Stimulated activated CD8-positive, alpha-beta memory T cell treated with anti-CD3 and anti-CD28 coated beads, Interleukin-12 subunit alpha, Interleukin-12 subunit beta, amount 100 ng/mL, for 1 hour (primary cell): ENCODE results near the gene DR1.
A peak's percentile ranks its signal among the peaks of the same experiment; 100 is the strongest.

ENCODE experiments used
- DNase-seq: peaks from one replicate; pipeline ENCODE4 v3.0.0-alpha.2; 2020; ENCODE audit warnings: low read depth

The DR1 gene

DNA sequence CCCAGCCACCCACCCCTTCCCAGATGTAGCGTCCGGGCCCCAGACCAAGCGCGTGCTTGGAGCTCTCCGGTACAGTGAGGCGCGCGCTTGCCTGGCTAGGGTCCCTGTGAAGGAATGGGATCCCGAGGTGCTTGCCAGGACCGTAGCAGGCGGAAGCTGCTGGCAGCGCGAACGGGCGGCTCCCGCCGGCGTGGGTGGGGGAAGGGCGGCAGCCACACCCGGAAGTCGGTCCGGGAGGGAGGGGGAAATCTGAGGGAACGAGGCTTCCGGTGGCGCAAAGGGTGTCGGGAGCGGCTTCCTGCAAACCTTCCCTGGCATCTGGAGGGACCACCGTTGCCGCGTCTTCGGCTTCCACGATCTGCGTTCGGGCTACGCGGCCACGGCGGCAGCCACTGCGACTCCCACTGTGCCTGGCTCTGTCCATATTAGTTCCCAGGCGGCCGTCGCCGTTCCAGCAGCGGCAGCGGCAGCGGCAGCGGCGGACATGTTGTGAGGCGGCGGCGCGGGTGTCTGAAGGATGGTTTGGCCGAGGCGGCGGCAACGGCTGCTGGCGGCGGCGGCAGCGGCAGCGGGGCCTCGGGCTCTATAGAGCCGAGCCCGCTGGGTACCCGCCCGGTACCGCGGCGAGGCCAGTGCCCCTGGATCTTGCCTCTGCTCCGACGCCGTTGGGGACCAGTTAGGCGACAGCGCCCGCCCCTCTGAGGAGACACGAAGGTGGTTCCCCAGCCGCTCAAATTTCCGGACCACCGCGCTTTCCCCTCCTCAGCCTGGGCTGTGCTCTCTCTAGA, at the start of gene DR1:
Gene DR1 (plus strand): TSS at position 275 of the 788 bp plus-strand sequence. CDS start 739 bp downstream, outside the sequence.
- DNase-seq: peak; percentile 82

- no peak for DNase-seq
Measured at GRCh38 chr1:93296555-93297154, 49.1 kb upstream of the DR1 start.

DNA sequence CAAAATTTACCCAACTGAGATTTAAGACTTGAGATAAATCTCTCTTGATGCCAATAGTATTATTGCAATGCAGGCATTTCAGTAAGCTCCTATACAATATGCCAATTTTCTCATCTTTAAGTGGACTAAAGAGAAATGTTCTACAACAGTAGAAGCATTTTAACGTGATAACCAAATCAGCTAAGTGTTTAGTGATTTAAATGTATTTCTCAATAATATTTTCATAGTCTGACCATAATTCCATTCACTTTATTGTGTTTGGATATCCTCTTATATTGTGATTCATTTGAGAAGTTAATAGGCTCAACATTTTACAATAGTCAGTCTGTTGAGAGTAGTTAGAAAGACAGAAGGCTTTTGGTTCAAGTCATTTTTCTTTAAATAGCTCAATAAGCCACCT, 44.6 kb upstream of the DR1 start:
- no peak for DNase-seq

DNA sequence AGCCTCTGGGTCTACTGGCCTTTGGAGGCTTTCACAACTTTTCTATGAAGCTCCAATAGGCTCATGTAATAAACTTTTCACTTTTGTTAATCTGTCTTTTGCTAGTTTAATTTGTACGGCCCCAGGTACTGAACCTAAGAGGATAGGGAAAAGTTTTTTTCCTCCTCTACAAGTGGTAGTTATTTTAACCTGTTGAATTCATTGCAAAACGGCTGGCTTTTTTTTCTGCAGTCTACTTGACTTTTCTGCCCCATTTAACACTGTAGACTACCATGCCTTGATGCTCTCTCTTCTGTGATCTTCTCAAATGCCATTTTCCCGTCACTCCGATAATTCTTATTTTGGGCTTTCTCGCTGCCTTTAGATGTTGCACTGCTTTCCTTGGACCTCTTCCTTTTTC, 43.6 kb upstream of the DR1 start:
- no peak for DNase-seq

GRCh38 chr1:93304716-93305138, 41.0 kb upstream of the DR1 start:
- DNase-seq: peak; percentile 38

DNA sequence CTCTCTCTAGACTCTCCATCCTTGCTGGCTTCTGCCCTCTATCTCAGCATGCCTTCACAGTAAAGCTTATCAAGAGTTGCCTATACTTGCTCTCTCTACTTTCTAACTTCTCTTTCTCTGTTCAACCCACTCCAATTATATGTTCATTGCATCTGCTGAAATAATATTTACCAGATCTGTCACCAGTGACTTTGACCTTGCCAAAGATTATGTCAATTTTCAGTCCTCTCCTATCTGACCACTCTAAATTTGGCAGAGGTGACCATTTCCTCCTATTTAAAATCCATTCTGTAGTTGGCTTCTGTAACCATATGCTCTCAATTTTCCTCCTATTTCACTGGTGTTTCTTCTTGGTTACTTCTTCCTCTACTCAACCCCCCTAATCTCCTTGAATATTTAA, 38.8 kb upstream of the DR1 start:
- no peak for DNase-seq

DNA sequence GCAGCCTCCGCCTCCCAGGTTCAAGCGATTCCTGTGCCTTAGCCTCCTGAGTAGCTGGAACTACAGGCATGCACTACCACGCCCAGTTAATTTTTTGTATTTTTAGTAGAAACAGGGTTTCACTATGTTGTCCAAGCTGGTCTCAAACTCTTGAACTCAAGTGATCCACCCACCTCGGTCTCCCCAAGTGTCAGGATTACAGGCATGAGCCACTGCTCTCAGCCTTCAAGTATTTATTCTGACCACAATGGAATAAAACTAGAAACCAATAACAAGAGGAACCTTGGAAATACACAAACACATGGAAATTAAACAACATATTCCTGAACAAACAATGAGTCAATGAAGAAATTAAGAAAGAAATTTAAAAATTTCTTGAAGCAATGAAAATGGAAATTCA, 32.7 kb upstream of the DR1 start:
- no peak for DNase-seq

DNA sequence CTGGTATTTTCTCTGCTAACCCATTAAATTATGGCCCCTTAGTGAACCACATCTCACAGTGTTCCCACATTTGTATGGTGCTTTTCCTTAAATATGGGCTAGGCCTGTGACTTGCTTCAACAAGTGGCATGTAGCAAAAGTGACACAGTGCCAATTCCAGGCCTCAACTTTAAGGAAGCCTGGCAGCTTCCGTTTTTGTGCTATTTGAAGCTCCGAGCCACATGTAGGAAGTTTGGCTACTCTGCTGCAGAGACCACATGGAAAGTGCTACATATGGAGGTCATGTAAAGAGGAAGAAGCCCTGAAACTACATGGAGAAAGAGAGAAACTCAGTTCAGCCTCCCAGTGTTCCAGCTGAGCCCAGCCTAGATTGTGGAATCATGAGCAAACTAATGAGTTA, 28.5 kb upstream of the DR1 start:
- DNase-seq: no peak

- DNase-seq: no peak
Measured at GRCh38 chr1:93317943-93318342, 27.8 kb upstream of the DR1 start.

GRCh38 chr1:93321720-93322119, 24.0 kb upstream of the DR1 start:
- no peak for DNase-seq

GRCh38 chr1:93322349-93322748, 23.4 kb upstream of the DR1 start:
- DNase-seq: no peak

- no peak for DNase-seq
Measured at GRCh38 chr1:93323185-93323820, 22.4 kb upstream of the DR1 start.

DNA sequence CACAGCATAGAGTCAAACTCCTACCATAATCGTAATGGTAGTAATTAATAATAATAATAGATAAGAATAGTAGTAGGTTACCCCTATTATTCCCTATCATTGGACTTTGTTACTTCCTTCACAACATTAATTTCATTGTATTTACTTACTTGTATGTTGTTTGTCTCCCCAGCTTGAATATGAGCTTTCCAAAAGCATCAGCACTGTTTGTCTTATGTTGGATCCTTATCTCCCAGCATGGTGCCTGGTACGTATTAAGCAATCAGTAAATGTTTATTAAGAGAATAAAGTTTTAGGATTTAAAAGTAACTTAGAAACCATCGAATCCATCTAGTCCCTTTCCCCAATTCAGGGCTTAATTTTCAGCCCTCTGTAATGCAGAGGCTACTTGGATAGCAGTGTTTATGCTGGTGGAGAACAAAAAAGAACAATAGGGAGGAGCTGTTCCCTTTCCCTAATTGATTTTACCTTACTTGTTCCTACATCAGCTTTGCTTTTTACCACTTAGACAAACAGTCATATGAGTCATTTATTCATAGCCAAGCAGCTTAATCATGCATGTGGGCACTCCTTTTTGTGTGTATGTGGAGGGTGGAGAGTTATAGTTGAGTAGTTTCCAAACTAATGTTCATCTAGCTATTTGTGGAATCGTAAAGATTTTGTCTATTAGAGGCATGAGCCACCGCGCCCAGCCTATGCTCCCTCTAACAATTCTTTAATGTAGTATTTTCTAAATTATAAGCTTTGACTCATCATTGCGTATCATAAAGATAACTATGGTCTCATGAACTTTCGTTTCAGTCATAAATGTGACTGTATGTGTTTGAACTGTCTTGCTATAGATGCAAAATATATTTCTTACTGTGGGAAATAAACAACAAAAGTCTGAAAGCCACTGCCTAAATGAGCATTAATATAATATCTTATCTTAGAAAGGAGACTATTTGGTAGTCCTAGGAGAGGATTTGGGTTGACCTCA, 20.9 kb upstream of the DR1 start:
- no peak for DNase-seq

GRCh38 chr1:93328809-93329760, 16.6 kb upstream of the DR1 start:
- DNase-seq: no peak

DNA sequence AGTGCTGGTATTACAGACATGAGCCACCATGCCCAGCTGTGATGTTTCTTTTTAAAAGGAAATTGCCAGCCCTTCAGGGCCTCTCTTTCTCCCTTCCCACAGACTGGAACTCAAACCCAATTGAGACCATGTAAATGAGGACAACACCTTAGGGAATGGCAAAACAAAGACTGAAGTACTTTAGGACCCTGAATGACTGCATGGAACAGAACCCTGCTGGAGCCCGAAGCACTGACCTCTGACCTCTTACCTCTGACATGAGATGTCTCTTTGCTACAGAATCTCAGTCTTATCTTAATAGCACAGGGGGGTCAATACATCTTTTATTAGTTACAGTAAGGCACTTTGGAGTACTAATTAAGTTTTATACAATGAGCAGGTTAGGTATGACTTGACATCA, 15.5 kb upstream of the DR1 start:
- DNase-seq: no peak

DNA sequence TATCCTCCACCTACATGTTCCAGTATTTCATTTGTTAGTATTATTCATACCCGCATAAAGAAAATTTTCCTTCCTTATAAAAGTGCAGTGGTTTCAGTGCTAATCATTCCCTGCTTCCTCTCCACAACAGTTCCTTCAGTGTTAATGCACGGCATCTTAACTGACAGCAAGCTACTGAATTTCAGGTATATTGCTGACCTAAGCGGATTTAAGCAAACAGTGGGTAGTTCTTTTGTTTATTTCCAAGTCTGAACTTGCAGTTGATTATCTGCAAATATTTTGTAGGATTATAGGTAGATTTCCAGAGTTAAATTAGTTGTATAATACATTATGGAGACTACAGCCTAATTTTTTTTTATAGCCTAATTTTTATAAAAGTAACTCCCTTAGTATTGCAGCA, 15.1 kb upstream of the DR1 start:
- no peak for DNase-seq

DNA sequence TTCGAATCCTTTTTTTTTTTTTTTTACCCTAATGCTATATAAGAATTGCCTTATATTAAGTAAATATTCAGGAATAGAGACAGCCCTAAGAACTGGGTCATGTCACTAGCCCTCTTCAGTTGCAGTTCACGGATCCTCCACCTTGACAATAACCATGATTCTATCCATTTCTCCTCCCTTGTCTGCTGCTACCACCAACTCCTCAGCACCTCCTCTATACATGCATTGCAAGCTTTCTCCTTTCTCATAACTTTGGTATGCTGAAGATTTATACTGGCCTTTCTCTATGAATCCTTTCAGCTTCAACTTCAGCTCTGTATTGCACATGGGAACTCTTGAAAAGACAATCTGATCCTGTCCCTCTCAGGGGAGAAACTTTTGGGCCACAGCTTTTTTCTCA, 14.3 kb upstream of the DR1 start:
- no peak for DNase-seq

DNA sequence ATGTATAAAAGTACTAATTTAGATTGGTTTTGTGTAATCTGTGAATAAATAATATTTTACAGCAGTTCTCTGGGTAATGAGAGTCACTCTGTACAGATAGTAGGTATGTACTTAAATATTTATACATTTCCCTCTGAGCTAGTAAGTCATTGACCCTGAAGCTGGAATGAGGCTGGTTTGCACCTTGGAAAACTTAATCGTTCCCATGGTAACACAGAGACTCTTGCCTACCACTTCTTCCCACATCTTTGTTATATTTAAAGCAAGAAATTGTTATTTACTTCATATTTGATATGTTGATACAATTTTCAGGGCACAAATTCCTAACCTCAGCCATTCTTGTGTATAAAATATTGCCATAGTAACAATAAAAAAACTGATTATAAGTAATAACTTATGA, 13.3 kb upstream of the DR1 start:
- DNase-seq: no peak

- no peak for DNase-seq
Measured at GRCh38 chr1:93338387-93339146, 7.1 kb upstream of the DR1 start.

DNA sequence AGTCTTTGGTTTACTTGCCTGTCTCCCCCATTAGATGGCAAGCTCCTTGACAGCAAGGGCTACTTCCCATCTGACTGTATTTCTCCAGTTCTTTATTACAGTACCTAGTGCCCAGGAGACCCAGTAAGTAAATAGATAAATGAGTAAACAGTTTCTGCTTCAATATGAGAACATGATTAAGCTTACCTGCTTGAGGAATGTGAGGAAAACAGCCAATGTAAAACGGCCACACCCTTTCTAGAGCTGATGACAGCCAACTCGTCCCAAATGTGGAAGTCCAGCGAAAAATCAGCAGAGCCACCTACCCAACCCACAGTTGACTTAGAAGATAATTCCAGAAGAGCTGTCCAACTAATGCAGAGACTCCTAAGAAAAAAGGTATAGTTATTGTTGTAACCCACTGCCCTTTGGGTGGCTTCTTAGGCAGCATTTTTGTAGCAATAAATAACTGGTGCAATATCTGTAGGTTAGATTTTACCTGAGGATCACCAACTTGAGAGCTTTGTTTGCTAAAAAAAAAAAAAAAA, 6.5 kb upstream of the DR1 start:
- no peak for DNase-seq
